GM21619 (cell line): ENCODE data around the gene OXER1.

Experiments
- ATAC-seq: cut with Tn5 transposase; IDR thresholded peaks from one replicate; pipeline ENCODE4 v1.9.1; 2021; ENCODE audit not compliant: unreplicated experiment

Gene OXER1

DNA sequence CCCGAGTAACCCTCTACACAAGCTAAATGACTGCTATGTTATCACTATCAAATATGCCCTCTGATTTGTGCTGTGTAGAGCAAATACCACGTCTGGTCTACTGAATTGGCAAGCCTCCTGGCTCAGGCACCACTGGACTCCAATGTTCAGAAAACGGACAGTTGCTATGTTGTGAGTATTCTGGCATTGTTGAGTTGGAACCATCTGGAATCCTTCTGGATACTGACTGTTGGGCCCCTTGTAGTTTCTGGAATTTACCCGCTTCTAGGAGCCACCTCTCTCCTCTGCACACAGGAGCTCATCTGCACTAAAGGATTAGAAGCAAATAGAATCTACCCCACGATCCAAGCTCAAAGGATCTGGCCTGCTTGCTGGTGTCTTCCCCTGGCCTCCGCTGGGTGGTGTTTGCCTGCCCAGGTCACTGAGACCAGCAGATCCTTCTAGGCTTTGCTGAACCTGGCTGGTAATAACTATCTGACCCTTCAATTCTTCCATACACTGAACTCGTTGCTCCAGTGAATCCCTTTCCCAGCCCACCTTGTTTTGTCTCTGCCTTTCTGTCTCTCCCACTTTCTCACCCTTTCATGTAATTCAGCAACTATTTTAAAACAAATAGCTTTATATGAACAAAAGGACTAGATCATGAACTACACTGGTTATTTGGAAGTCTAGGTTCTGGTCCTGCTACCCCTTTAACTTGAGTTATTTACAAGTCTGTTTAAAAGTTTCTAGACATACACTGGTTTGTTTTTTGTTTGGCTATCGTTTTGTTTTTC is 30.5 kb upstream of the OXER1 start:
- ATAC-seq: no peak

DNA sequence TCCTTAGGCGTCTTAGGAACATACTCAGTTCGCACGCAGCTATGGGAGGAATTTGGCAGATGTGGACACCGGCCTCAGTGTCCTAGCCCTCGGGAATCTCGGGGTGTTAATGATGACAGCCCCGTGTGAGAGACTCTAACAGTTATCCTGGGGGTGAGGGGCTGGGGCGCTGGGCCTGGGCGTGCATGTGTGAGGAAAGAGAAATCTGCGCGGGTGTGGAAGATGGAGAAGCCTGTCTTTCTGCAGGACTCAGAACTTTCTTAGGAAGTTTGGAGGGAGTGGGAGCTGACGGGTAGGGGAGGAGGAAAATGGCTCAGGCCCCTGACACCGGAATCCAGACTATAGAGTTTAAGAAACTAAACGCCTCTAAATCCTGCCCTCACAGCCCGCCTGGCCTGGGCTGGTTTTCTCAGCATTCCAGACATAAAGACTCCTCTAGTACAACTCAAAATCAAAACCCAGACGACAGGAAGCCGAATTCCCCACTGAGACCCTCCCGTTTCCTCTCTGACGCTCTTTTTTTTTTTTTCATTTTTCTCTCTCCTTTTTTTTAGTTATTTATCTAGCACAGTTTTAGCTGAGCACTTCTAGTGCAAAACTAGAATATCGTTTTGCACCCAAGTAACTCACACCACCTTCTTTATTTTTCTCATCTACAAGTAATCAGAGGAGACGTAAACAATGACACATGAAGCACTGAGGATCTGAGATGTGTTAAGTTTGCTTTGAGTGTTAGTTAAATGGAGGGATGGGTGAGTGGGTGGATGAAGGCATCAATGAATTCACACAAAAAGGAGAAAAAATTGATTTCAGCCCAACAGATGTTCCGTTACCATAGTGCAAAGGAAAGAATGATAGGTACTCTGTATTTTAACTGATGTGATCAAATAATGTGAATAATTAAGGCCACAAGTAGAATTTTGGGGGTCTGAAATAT is 29.7 kb upstream of the OXER1 start:
- no peak for ATAC-seq

DNA sequence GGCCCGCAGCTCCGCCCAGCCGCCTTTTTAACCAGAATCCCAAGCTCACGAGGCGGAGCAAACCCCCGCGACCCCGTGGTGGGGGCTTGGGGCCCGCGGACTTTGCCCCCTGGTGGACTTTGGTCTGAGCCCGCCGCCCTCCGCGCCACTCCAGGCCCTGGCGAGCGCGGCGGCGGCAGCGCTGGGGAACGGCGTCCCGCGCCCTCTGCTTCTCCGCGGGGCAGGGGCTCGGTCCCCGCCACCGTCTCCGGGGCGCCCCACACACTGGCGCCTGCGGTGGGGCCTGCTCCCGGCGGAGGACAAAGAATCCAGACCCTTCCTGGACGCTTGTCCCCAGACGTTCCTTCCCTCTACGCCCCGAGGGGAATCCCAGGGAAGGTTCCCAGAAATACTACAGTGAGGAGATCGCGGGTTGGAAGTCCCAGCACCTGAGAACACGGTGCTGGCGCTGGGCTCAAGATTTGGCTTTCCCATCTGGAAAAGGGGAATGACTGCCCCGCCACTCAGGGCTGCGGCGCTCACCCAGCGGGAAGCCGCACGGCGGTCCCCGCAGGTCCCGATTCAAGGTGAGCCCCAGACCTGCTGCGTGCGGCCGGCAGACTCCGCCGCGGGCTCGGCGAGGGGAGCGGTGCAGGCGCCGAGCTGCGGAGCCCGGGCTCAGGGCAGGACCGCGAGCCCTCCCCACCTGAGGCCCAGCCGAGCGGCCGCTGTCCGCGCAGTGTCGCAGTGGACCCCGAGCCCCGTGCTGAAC is 28.8 kb upstream of the OXER1 start, which contains the start of gene HAAO:
Gene HAAO, minus strand, starts transcription at position 1 of the 751 bp plus-strand sequence. CDS start 47 bp downstream, outside the sequence.
- ATAC-seq: no peak

DNA sequence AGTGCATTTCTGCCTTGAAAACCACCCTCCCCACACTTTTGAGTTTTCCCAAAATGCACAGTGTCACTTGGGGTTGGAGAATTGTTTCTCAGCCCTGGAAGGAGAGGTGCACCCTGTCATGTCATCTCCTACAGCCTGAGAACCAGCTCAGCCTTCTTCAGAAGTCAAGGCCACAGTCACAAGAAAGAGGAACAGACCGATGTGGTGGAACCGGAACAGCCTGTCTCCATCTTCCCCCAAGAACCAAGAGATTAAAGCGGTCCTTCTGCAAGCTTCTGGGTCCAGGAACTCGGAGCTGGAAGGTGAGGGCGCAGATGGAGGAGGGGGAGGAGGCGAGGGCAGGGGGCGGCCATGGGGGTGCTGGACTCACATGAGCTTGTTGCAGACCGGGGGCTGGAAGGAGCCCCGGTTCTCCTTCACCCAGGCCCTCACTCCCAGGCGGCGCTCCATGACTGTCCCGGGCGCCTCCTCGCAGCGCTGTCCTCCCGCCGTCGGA is 28.2 kb upstream of the OXER1 start:
- ATAC-seq: no peak

DNA sequence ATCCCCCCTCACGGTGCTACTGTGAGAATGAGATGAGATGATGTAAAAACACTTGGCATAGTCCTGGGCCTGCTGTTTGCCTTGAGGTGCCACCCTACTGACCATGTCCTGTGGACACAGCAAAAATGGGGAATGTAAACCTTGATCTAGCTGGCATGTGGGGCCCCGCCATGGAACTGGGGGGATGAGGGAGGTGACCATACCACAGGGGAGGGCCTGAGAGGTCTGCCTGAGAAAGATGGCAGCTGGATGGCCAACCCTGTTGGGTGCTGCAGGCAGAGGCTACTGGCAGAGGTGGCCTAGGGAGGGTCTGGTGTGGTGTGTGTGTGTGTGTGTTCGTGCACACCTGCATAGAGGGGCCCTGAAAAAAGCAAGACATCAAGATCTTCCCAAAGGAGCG is 27.7 kb upstream of the OXER1 start:
- no peak for ATAC-seq

DNA sequence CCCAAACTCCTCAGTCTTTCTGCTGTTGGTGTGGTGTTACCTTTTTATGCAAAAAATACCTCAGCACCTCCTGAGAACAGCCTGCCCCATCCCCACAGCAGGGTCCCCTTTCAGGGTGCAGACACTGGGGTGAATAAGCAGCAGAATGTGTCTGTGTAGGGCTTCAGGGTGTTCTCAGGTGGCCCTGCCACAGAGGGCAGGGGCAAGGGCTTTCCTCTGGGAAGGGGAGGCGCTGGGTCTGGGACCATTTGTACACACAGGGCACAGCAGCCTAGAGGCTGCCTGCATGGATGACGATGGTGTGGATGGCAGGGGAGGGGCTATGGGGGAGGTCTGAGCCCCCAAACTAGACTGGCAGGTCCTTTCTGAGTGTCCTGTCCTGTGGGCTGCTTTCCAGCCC is 25.8 kb upstream of the OXER1 start:
- no peak for ATAC-seq

DNA sequence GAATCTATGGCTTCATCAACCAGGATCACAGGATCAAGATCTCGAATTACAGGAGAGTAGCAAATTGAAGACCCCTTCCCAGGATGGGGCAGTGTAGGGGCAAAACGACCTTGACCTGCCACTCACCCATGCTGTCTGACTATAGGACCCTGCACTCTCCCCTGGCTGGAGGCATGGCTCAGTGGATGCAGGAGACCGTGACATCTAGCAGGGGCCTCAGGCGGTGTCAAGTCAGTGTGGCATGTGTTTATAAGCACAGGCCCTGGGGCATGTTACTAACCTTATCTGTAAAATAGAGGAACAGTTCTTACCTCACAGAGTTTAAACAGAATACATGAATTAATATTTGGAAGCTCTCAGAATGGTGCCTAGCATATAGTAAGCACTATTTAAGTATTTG is 24.9 kb upstream of the OXER1 start:
- no peak for ATAC-seq

DNA sequence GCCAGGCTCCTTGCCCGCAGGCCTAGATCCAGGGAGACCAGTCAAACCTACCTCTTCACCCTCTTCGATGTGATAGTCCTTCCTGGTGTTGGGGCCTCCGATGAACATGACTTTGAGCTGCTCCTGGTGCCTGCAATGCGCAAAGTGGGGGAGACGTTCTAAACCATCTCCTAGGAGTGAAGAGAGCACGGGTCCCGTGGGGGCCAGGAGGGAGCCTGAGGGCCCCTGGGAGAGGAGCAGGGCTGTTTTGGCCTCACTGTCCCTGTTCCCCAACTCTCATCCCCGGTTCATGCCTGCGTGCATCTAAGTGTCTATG is 24.5 kb upstream of the OXER1 start:
- no peak for ATAC-seq

DNA sequence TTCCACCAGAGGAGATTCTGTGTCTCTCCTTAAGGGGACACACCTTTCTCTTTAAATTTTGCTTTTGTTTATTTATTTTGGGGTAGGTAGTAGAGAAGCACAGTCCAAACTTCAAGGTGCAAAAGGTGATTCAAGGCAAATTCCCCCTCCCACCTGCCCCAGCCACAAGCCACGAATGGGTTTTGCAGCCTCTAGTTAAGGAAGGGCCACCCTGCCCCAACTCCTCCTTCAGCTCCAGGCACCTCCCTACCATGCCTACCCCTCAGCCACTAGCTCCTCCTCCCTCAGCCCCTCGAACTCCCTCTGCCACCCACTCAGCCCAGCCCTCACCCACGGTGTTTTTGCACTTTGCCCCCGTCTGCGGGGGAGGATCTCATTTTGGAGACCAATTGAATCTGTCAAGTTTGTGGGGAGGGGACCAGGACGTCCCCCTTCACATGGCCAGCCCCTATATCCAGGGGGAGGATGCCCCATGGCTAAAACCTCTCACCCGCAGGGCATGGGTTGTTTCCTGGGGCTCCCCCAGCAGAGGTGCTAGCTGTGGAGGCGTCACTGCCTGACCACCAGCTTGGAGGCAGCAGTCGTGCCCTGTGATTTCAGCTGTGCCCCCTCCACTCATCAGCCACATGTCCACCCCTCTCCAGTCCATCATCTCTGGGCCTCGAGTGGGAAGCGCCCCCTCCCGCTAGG is 24.0 kb upstream of the OXER1 start:
- no peak for ATAC-seq

DNA sequence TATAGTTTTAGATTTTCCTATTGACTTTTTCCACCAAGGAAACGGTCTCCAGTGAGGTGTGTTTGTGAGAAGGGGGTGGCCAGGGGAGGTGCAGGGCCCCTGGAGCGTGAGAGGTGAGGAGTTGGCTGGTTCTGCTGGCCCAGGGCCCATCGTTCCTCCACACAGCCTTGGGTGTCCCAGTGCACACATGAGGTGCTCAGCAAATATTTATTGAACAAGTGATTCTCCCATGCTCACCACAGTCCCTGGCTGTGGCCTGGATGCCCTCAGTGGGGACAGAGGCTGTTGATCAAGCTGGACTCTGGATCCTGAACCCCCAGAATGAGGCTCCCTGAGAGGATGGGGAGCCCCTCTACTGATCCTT is 23.5 kb upstream of the OXER1 start:
- no peak for ATAC-seq

DNA sequence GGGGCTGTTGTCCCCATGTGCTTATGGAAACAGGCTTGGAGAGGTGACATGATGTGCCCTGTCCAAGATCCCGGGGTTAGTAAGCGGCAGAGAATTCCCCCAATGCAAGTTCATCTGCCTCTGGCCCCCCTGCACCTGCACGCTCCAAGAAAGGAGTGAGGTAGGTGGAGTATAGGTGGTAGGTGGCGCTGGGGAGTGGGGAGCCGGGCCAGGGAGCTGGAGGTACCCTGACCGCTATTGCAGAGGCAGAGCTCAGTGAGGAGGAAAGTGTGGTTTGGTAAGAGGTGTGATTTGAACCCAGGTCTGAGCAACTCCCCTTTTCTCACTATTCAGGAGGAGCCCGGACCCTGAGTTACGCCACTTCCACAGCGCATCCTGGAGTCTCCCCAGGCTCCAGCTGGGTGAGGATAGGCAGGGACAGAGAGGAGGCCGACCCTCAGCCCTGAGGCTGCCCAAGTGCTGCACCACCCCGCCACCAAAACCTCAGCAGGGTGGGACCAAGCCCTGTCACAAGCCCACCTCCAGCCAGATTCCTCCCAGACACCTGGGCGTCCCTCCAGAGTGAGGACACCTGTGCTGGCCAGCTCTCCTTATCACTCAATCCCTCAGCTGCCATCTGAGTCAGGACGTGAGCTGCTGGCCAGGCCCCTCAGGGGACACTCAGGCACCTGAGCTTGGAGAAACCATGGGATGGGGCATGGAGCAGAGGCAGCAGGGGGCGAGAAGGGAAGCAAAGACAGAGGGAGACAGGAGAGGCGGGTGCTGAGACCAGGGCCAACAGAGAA is 22.8 kb upstream of the OXER1 start:
- ATAC-seq: no peak

DNA sequence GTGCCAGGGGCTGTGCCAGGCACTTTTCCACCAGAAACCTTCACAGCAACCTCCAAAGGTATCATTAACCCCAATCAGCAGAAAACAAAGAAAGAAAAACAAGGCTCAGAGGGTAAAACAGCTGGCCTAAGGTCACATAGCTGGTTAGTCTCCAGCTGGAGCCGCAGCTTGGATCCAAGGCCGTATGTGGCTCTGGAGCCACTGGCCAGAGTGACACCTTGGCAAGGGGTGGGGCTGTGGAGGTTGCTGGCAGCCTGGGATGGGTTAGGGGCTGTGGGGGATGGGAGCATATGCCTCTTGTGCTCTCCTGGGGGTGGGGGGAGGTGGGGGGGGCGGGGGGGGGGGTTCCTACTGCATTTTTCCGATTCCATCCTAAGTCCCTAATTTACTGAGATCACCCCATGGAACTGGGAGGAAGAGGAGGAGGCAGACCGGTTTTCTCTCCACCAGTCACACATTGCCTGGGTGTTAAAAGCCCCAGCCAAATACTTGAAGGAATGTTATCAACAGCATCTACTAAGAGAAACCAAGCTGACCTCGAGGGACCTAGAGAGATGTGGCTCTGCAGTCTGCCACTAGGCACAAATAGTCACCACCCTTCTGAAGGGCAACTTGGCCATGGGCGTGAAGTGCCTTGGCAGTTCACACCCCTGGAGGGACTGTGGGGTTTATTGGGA is 20.4 kb upstream of the OXER1 start:
- no peak for ATAC-seq

DNA sequence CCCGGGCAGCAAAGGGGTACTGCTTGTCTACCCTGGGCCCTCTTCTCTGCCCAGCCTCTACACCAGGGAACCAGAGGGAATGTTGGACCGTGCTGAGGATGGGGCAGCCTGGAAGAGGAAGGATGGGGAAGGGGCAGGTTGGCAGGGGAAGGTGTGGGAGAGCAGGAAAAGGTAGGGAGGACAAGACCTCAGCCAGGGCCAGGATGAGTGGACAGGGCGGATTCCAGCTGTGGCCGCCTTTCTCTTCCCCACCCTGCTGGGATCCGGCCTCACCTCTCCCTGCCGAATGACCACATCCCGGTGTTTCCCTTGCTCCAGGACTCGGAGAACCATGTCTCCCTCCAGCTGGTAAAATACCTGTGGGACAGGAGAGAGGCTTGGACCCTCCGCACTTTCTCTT is 19.6 kb upstream of the OXER1 start:
- ATAC-seq: no peak

DNA sequence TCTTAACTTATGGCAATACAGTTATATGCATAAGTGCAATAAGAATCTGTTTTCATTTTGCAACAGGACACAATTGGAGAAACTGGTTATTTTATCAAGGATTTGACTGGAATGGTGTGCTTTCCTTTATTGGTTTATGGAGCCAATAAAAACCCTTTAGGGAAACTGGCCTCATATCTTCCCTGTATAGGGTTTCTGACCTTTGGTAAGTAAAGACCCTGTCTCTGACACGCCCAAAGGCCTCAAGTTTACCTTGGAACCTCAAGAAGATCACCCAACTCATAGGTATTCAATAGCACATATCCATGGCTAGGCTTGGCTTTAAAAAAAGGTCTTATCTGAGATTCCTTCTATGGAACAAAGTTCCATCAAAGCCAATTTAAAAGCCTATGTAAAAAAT is 17.2 kb upstream of the OXER1 start:
- ATAC-seq: no peak

DNA sequence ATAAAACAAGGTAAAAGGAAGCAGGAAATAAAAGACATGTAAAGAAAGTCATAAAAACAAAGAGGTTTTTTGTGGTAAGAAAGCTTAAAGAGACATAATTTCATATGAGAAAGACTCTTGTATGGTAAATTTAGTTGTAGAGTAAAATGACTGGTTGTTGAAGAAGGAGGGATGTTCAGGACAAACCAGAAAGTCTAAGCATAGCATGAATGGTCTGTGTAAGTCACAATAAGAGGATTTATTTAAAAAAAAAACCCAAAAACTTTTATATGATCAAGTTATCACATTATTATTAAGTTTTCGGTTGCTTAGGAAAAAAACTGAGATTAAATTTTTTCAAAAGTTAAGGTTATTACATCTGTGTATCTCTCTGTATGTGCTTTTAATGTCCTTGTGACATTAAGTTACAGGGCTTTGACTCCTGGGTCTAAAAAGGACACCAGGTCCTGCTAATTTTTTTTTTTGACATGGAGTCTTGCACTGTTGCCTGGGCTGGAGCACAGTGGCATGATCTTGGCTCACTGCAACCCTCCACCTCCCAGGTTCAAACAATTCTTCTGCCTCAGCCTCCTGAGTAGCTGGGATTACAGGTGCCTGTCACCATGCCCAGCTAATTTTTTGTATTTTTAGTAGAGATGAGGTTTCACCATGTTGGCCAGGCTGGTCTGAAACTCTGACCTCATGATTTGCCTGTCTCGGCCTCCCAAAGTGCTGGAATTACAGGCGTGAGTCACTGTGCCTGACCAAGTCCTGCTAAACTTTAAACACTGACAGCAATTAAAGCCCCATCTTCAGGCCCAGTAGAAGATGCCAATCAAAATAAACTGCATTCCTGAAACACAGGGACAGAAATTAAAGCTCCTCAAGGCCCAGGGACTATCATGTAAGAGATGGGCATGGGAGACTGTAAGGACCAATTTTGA is 14.2 kb upstream of the OXER1 start:
- ATAC-seq: no peak

DNA sequence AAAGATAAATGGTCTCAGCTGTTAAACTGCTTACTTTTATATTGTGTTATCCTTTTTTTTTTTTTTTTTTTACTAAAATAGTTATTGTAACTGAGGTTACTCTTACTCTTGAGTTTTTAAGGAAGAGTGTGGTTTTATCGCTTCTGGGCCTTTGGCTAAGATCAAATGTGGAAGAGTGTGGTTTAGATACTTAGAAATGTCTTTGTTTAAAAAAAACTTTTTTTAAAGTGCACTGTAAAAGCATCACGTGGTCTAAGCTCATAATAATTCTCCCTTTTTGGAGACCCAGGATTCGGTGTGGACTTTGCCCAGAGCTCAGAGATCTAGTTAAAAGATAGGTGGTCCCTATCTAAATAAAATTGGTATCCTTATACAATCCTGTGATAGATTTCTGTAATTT is 11.9 kb upstream of the OXER1 start:
- ATAC-seq: no peak

DNA sequence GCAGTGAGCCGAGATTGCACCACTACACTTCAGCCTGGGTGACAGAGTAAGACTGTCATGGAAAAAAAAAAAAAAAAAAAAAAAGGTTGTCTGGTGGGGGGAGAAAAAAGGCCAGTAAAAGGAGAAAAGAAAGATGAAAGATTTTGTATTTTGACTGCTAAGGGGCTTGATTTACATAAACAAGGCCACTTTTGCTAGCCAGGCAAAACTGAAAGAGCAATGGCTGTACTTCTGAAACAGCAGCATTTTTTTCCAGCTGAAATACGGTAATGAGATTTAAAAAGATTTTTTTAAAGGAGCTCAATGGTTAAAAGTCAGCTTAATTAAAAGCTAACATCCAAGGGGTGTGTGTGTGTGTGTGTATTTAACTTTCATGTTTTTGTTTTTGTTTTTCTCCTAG is 11.3 kb upstream of the OXER1 start:
- ATAC-seq: peak; percentile 58

DNA sequence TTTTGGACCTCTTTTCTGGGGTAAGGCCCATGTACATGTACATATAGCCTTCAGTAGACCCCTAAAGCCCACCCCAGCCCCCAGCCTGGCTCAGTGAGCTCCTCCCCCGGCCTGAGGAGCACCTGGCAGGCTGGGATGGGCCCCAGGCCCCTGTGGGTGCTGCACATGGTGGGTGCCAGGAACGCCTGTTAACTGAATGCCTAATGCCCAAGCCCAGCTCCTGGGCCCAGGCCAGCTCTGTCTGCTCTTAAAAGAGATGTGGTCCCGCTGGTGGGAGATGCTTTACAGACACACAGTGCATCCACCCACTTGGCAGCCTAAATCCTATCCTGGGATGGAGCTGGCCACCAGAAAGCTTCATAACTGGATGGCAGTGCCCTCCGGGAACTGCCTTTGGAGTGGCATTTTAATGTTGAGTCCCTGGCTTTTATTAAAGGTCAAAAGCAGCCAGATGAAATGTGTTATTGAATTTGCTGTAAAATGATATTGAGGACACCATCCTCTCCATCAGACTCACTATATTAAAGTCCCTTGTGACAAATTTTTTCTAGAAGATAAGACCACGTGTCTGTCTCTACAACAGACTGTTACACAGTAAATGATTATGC is 7.7 kb upstream of the OXER1 start:
- no peak for ATAC-seq
